T-helper 1 cell treated with Interleukin-12 subunit alpha and Interleukin-12 subunit beta and Interleukin-4 antibody, amounts not matched to agents 30 ng/mL and 1 ng/mL, for 36 hours (primary cell): Measurements from ENCODE around the gene METRNL. TPM values are rescaled to one million over a fixed set of nuclear protein-coding genes. Genes with fewer than 3 reads are reported as not detected.
"Not testable (repeated sequence)": the region's sequence is repeated elsewhere in the genome, so short reads cannot be mapped to it uniquely, and the experiment has no call there.

Experiments used
- intact Hi-C: fragments of 100-400 bp; cut with micrococcal nuclease; formaldehyde crosslinking; loops from one replicate; pipeline ENCODE4 v1.15.1; 2024
- total RNA-seq: library from RNA; stranded (reverse); gene quantifications from 2 replicates; pipeline ENCODE4 v1.2.3, GENCODE V29; 2022

Gene METRNL, protein sequence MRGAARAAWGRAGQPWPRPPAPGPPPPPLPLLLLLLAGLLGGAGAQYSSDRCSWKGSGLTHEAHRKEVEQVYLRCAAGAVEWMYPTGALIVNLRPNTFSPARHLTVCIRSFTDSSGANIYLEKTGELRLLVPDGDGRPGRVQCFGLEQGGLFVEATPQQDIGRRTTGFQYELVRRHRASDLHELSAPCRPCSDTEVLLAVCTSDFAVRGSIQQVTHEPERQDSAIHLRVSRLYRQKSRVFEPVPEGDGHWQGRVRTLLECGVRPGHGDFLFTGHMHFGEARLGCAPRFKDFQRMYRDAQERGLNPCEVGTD
- total RNA-seq, result 14.7 and 15.0 TPM in 2 replicates

DNA sequence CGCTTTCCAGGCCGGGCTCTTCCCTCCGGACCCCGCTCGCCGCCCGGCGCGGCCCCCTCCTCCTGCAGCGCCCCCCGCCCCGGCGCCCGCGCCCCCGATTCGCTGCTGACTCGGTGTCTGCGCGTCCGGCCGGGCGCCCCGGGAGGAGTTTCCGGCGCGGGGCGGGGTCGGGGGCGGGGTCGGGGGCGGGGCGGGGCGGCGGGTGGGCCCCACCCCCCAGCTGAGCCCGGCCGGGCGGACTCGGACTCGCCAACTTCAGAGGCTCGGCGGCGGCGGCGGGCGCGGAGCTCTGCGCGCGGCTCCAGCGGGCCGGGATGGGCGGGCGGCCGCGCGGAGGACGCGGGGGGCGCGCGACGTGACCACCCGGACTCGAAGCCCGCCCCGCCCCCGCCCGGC, at the start of gene METRNL:
Gene METRNL, plus strand, starts transcription at position 258 of the 396 bp plus-strand sequence. CDS start 207 bp downstream, outside the sequence.
- intact Hi-C loops, result loop anchor here (1.0 to 5.0 kb wide), 2 partner anchors 27 to 117 kb away; no protein-coding TSS in a partner anchor

DNA sequence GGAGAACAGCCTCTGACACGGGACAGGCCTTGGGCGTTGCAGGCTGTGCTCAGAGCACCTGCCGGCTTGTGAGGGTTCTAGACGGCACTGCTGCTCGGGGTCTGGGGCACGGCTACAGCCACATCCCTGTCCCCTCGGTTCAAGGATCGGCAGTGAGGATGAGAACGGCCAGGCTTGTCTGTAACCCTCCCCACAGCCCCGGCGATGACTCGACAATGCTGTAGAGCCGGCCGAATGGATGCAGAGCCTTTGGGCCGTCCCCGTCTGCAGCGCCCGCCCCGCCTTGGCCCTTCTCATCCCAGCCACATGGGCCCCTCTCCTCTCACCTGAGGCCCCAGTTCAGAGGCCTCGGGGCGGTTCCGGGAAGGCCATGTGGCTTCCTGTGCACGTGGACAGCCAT, 49.0 kb upstream of the METRNL start:
- intact Hi-C loops, result no loop called here

DNA sequence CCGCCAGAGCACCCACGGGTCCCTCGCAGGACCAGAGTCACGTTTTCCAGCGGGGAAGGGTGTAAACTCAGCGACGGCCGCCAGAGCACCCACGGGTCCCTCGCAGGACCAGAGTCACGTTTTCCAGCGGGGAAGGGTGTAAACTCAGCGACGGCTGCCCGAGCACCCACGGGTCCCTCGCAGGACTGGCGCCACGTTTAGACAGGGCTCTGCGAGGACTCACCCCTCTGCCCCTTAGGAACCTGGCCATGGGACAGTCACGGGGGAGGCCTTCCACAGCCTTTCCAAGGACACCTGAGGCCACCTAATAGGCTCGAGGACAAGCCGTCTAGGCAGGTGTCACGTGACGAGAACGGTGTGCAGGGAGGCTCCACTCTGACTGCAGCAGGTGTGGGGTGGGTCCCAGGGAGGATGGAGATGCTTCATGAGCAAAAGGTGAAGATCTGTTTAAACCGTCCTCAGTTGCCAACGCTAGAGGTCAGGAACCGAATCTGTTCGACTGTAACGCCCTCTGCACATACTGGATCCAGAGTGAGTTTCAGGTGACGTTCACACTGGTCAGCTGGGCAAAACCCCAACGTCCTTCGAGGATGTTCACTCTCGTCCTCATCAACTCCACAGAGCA, 48.0 kb upstream of the METRNL start:
- intact Hi-C loops, result no loop called here

DNA sequence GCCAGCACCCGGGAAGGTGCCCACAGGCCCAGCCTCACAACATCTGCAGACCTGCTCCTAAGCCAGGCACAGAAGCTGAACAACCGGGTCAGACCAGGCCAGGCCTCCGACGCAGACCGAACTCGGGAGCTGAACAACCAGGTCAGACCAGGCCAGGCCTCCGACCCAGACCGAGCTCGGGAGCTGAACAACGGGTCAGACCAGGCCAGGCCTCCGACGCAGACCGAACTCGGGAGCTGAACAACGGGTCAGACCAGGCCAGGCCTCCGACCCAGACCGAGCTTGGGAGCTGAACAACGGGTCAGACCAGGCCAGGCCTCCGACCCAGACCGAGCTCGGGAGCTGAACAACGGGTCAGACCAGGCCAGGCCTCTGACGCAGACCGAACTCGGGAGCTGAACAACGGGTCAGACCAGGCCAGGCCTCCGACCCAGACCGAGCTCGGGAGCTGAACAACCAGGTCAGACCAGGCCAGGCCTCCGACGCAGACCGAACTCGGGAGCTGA, 47.4 kb upstream of the METRNL start:
- intact Hi-C loops, result not testable (repeated sequence)

DNA sequence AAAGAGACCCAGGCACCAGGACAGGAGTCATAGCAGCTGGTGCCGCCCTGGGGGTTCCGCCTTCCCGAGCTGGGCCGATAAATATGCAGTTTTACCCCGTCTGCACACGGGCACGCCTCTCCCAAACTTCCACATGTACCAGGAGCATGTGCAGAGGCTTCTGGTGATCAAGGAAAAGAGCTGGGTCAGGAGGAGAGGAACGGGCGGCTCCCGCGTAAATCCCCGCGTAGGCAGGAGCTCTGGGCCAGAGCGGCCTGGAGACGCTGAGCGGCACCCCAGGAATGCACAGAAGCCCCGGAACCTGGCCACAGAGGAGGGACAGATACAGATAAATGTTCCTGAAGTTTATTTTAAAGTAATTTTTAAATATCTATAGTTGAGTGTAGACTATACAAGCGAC, 46.6 kb upstream of the METRNL start:
- intact Hi-C loops, result no loop called here

DNA sequence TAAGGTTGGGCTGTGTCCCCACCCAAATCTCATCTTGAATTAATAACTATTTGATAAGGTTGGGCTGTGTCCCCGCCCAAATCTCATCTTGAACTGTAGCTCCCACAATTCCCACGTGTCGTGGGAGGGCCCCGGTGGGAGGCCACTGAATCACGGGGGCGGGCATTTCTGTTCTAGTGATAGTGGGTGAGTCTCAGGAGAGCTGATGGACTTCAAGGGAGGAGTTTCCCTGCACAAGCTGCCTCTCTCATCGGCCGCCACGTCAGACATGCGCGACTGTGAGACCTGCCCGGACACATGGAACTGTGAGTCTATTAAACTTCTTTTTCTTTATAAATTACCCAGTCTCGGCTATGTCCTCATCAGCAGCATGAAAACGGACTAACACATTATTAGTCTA, 44.9 kb upstream of the METRNL start:
- intact Hi-C loops, result no loop called here

DNA sequence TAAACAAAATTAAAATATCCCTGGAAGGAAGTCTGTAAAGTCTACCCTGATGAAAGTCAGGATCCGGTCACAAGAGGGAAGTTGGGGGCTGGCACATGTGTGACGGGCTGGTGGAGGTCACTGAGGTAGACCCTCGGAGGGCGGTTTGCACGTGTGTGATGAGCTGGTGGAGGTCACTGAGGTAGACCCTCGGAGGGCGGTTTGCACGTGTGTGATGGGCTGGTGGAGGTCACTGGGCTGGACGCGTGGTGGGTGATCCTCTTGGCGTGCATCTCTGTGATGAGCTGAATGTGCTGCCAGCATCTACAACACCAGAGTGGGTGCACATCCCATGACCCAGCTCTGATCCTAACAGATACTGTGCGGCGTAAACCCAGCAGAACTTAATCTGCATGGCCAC, 43.7 kb upstream of the METRNL start:
- intact Hi-C loops, result no loop called here

DNA sequence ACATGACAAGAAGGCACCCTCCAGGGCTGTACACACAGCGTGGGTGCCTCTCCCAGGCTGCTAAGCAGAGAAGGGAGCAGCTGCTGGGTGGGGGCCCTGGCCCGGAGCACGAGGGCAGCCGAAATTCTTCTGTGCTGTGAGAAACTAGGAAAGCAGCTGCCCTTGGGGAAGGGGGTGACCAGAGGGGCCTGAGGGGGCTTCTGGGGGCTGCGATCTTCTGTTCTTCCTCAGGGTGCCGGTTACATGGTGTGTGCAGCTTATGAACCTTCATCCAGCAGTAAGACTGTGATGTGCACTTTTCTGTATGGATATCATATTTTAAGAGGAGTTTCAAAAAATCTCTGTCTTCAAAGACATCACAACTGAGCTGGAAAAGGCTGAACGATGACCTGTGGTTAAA, 43.2 kb upstream of the METRNL start:
- intact Hi-C loops, result no loop called here

DNA sequence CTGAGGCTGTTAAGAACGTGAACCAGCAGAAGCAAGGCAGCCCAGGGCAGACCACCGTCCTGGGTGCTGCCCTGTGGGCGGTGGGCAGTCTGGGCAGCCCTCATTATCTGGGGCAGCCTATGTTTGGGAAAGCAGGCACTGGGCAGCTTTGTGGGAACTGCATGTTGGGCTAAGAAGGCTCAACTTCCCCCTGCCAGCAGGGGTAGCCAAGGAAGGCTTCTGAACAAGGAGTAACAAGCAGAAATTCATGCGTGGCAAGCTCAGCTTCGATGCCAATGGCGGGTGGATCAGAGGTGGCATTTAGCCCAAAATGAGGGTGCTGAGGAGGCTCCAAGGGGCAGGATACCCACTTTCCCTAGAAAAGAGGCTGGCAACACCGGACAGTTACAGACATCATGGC, 42.7 kb upstream of the METRNL start:
- intact Hi-C loops, result no loop called here

DNA sequence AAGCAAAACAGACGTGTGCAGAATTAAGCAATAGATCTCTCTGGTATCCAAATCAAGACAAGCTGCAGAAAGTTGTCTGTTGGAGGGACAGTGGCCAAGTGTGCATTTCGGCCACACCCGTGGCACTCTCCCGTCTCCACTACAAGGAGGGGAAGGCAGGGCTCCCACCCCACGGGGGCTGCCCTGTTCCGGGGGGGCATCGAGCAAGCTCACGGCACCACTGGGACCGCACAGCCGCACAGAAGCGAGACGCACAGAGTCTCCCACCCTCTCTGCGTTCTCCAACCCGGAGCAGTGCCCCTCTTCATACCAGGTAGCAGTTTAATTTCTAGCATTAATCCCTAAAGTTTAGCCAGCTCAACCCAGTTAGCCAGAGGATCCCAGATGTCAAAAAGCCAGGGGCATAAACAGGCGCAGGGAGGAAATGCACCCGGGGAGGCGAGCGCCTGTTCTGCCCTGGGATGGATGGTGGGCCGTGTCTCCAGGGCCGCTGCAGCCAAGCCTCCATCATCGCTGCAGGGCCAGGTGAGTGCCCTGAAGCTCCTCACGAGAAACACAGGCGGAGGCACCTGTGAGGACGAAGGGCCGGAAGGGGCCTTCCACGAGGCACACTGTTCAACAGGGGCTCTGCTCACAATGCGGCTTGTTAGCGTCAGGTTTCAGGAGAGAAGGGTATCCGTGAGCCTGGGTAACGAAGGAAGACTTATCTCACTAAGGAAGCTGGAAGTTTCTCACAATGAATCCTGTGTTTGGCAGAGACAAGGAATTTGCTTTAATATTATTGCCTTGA, 42.1 kb upstream of the METRNL start:
- intact Hi-C loops, result no loop called here

DNA sequence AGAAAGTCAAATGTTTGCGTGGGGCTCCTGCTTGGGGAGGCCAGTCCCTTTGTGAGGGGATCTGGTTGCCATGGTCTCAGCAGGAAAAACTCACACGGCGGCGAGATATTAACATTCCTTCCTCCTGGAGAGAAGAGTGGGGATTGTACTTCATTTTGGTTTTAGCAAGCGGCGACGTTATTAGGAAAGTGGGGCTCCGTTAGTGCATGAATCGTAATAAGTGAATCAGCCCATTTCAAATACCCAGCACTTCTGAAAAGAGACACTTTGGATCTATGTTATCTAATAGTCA, 41.6 kb upstream of the METRNL start:
- intact Hi-C loops, result no loop called here

DNA sequence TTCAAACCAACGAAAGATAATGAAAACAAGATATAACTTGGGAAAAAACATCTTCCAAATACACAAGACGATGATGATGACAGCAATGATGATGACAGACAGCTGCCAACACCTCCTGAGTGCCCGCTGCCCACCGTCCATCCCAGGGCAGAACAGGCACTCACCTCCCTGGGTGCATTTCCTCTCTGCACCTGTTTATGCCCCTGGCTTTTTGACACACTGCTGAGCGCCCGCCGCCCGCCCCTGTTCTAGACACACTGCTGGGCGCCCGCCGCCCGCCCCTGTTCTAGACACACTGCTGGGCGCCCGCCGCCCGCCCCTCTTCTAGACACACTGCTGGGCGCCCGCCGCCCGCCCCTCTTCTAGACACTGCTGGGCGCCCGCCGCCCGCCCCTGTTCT, 40.4 kb upstream of the METRNL start:
- intact Hi-C loops, result not testable (repeated sequence)

DNA sequence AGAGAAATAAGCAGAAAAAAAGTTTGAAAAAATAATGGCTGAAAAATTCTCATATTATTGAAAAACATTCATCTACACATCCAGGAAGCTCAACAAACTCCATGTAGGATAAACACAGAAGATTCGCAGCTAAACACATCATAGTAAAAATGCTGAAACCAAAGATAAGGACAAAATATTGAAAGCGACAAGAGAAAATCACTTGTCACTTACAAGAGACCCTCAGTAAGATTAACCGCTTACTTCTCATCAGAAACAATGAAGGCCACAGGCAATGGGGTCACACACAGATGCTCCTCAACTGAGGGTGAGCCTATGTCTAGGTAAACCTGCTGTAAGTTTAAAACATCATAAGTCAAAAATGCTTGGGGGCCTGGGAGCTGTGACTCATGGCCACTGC, 38.1 kb upstream of the METRNL start:
- intact Hi-C loops, result no loop called here

DNA sequence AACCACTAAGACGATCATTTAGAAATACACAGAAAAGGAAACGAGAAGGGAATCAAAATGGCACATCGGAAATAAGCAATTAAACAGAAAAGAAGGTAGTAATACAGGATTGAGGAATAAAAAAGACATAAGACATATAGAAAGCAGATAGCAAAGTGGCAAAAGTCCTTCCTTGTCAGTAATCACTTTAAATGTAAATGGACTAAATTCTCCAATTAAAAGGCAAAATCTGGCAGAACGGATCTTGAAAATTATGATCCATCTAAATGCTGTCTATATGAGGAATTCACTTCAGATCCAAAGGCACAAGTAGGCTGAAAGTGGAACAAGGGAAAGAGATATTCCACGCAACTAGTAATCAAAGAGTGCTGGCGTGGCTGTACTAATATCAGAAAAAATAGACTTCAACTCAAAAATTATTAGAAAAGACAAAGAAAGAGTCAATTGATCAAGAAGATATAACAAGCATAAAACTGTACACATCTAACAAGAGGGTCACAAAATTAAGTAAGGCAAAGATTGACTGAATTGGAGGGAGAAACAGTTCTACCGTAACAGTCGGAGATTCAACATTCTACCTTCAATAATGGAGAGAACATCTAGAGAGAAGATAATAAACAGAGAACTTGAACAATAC, 36.8 kb upstream of the METRNL start:
- intact Hi-C loops, result no loop called here

DNA sequence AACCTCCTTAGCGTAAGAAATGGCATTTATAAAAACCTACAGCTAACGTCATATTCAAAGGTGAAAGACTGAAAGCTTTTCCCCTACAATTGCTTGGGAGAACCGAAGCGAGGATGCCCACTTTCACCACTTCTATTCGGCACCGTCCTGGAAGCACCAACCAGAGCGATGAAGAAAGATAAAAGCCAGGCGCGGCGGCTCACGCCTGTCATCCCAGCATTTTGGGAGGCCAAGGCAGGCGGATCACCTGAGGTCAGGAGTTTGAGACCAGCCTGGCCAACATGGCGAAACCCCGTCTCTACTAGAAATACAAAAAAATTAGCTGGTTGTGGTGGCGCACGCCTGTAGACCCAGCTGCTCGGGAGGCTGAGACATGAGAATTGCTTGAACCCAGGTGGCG, 34.9 kb upstream of the METRNL start:
- intact Hi-C loops, result not testable (repeated sequence)

DNA sequence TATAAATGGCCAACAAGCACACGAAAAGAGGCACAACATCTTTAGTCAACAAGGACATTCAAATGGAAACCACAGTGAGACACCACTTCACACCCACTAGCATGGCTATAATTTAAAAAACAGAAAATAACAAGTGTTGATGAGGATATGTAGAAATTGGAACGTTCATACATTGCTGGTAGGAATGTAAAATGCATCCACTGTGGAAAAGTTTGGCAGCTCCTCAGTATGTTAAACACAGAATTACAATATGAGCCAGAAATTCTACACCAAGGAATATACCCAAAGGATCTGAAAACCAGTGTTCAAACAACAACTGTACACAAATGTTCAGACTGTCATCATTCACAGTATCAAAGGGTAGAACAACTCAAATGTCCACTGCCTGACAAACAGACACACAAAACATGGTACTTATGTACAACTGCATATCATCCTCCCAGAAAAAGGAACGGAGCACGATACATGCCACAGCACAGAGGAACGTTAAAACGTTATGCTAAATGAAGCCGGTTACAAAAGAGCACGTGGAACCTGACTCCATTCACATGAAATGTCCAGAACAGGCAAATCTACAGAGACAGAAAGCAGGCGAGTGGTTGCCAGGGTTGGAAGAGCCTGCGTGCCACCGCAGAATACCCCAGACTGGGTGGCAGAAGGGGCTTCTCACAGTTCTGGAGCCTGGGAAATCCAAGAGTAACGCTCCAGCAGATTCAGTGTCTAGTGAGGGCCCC, 32.8 kb upstream of the METRNL start:
- intact Hi-C loops, result no loop called here

DNA sequence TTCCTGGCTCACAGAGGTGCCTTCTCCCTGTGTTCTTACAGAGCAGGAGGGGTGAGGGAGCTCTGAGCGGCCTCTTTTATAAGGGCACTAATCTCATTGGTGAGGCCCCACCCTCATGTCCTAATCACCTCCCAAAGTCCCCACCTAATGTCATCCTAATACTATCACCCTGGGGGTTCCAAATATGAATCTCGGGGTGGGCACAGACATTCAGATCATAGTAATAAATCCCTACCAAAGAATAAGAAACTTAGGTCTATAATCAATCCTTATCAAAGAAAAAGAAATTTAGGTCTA, 32.3 kb upstream of the METRNL start:
- intact Hi-C loops, result no loop called here

DNA sequence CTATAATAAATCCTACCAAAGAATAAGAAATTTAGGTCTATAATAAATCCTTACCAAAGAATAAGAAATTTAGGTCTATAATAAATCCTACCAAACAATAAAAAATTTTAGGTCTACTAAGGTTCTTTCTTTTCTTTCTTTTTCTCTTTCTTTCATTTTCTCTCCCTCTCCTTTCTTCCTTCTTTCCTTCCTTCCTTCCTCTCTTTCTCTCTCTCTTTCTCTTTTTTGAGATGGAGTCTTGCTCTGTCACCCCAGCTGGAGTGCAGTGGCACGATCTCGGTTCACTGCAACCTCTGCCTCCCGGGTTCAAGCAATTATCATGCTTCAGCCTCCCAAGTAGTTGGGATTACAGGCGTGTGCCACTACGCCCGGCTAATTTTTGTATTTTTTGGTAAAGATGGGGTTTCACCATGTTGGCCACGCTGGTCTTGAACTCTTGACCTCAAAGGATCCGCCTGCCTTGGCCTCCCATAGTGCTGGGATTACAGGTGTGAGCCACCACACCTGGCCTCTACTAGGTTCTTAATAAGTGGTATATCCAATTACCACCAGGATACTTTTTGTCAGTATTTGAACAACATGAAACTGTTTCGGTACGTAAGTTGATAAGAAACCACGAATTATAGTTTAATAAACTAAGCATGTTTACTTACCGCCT, 31.5 kb upstream of the METRNL start:
- intact Hi-C loops, result loop anchor here (2.0 kb wide), 1 partner anchor 61 kb away; no protein-coding TSS in a partner anchor

DNA sequence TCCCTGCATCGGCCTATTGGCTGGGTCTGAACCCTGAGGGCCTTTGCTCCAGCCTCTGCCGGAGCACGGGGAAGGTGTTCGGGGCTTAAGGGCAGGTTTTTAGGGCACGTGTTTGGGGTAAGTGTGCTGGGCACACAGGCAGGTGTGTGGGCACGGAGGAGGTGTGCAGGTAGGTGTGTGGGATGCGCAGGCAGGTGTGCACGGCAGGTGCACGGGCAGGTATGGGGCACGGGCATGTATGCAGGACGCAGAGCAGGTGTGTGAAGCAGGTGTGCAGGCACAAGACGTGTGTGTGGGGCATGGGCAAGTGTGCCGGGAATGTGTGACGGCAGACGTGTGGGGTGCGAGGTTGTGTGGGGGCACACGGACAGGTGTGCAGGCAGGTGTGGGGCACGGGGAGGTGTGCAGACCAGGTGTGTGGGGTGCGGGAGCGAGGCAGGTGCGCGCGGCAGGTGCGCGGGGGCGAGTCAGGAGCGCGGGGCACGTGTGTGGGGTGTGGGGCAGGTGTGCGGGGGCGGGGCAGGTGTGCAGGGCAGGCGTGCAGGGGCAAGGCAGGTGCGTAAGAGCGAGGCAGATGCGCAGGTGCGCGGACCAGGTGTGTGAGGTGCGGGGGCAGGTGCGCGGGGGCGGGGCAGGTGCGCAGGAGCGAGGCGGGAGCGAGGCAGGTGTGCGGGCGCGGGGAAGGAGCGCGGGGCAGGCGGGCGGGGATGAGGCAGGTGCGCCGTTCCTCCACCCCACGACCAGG, 28.6 kb upstream of the METRNL start:
- intact Hi-C loops, result loop anchor here (1.0 to 5.0 kb wide), 2 partner anchors 353 to 404 kb away; partner anchors contain the start of genes RAB40B and WDR45B
